HG03432 (cell line): ENCODE results near the gene ASXL2.

Experiments
- ATAC-seq: cut with Tn5 transposase; IDR thresholded peaks from one replicate; pipeline ENCODE4 v1.9.1; 2021; ENCODE audit warnings: mild to moderate bottlenecking, moderate library complexity; ENCODE audit not compliant: unreplicated experiment

ASXL2 gene

DNA sequence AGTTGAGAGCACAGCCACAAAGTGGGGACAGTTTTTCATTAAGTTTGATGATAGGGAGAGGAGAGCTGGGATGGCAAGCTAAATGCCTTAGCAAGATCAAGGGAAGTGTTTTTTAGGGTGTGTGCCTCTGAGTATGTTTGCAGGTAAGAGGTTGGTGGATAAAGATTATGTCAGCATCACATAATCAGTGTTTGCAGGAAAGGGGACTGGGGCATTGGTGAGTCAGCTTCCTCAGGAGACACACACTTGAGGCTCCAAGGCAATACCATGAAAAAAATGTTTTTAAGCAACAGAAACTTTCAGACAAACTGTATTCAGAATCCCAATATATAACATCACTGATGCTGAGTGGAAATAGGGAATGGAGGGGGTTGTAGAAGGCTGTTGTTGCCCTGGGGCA lies 179.5 kb downstream of the ASXL2 start:
- no peak for ATAC-seq

DNA sequence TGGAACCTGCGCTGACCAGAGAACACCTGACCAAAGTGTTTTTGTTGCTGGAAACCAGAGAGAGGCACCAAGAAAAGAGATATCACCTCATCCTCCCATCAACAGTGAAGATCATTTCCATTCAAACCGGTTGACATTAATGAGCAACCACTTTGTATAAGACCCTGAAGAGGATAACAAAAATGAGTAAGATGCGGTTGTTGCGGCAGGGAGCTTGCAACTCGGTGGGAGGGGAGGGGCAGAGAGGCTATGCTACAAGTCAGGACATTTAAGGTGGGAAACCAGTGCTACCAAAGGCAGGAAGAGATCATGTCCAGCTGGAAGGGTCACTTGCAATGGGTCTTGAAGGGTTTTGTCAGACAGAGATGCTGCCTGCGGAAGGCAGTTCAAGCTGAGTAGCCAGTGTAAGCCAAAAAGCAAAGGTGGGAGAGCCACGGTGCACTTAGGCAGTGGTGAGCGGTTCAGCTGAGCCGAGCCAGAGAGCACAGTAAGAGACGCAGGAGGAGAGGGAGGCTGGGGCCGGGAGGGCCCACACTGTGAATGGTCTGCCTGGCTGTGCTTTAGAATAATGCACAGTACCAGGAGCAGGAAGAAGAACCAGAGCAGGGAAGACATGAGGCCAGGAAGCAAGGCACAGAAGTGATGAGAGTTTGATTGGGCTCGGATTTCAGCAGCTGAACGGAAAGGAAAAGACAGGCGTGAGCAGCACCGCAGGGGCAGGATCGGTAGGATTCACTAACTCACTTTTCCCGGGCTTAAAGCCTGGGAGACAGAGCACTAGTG lies 180.5 kb downstream of the ASXL2 start:
- no peak for ATAC-seq

DNA sequence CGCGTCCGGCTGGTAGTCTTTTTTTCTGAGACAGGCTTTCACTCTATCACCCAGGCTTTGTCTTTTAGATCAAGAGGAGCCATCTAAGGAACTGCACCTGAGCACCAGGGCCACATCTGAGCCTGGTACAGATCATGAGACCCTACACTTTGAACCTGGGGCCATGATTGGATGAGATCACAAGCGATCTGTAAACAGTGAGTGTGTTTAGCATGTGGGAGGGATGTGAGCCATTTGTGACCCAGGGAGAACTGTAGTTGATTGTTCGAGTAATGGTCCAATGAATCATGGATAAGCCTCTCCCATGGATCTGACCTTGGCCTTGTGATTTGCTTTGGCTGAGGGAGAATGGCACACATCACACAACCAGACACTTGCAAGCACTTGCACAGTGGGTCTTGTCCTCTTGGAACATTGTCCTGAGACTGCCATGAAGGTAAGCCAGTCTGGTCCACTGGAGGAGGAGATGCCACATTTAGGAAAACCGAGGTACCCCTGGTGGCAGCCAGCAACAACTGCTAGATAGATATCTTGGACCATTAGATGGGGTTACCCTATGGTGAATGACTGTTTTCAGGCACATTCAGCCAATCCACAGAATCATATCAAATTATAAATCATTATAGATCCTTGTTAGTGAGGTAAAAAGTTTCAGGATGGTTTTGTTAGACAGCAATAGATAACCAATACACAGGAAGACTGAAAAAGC lies 185.4 kb downstream of the ASXL2 start:
- ATAC-seq, result no peak

DNA sequence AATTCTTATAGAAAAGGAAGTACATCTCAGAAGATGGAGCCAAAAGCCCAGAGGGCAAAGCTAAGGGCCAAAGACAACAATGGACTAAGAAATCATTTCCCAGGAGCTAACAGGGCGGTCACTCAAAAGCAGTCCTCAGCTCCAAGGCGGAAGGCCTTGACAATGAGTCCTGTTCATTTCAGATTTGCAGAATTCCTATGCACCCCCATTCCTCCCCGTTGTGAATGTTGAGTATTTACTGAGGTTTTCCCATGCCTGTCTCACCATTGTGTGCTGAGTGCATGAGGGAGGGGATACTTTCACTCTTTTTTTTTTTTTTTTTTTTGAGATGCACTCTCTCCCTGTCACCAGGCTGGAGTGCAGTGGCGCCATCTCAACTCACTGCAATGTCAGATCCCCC lies 186.1 kb downstream of the ASXL2 start:
- ATAC-seq, result no peak

DNA sequence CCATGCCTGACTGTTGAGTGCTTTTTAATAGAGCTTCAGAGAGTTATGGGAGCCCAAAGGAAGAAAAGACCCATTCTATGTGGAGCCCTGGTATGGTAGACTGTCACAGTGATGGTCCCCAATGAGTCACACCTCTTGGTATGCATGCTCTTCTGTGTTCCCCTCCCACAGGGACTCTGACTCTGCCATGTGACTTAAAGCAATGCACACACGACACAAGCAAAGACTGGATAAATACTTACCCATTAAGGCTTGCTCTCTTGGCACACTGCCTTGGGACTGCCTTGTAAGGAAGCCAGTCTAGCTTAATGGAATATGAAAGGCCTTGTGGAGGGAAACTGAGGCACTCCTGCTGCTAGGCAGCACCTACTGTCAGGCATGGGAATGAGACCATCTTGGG lies 188.2 kb downstream of the ASXL2 start:
- no peak for ATAC-seq

DNA sequence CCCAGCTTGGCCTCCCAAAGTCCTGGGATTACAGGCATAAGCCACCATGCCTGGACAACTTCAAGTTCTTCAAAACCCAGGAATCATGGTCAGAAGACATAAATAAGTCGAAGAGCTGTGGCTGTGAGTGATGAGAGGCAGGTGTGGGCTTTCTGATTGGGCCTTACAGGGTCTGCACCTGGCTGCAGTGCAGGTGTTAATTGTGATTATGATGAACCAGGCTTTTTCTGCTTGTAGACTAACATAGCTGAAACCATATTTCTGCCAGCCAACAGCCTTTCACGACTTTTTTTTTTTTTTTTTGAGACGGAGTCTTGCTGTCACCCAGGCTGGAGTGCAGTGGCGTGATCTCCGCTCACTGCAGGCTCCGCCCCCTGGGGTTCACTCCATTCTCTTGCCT lies 190.1 kb downstream of the ASXL2 start:
- no peak for ATAC-seq

DNA sequence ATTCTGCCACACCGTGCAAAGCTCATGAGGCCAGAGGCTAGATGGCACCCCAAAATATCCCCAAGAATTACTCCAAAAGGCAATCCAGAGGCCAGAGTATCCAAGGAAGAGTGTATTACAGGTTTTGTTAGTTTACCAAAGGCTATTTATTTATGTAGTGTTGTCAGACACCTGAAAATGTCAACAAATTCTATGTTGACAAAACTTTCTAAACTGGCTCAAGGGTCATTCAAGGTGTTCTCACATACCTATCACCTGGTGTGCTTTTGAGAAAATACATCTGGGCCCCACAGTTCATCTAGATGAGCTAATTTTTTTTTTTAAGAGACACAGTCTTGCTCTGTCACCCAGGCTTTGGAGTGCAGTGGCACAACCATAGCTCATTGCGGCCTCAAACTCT lies 192.5 kb downstream of the ASXL2 start:
- no peak for ATAC-seq

DNA sequence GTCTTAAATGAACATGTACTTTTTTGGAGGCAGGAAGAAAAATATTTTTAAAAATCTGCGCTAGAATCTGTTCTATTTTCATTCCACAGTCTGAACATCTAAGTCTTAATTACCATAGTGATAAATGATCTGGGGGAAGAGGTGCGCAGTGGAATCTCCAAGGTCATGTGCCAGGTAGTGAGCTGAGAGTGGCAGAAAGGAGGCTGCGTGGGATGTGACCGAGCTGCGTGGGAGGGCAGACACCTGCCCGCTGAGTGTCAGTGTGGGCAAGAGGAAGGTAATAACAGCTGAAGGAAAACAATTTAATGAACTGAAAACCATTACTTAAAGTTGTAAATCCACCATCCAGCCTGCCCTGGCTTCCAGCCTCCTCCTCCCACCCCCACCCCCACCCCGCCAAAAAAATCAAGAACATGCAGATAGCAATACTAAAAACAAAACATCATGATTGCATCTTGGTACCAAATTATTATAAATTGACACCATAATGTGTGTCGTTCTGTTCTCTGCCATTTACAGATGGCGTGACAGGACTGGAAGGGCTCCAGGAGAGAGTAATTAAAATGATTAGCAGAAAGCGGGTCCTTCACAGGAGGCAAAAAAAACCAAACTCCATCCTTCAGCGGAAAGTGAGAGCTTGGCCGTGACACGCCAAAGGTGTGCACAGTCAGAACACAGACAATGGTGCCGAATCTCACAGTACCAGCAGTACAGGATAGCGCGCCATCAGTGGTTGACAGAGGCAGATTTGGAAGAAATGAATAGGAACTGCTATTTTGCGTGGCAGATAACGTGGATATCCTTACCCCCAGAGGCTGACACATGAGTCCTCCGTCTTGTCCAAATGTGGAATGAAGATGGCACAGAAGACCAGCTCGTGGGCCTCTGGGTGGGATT lies 193.5 kb downstream of the ASXL2 start:
- no peak for ATAC-seq
